Stimulated activated CD8-positive, alpha-beta memory T cell treated with anti-CD3 and anti-CD28 coated beads, Interleukin-15, amount 100 ng/mL, for 1 hour (primary cell): Measurements from ENCODE around the gene ORM2.

Experiments used
- DNase-seq: peaks from one replicate; pipeline ENCODE4 v3.0.0-alpha.2; 2020; ENCODE audit warnings: low read depth

The ORM2 gene

GRCh38 chr9:114294664-114295063 lies 35.0 kb upstream of the ORM2 start:
- DNase-seq, result no peak

- DNase-seq, result no peak
Observed at GRCh38 chr9:114296338-114296737, 33.3 kb upstream of the ORM2 start.

GRCh38 chr9:114299286-114300152 lies 30.1 kb upstream of the ORM2 start:
- no peak for DNase-seq

- no peak for DNase-seq
Observed at GRCh38 chr9:114300153-114300845, 29.4 kb upstream of the ORM2 start.

- DNase-seq, result no peak
Observed at GRCh38 chr9:114300846-114301797, 28.5 kb upstream of the ORM2 start.

GRCh38 chr9:114301798-114302565 lies 27.7 kb upstream of the ORM2 start:
- DNase-seq, result no peak

- no peak for DNase-seq
Observed at GRCh38 chr9:114302727-114303126, 26.9 kb upstream of the ORM2 start.

- DNase-seq, result no peak
Observed at GRCh38 chr9:114303571-114303970, 26.1 kb upstream of the ORM2 start.

- DNase-seq, result no peak
Observed at GRCh38 chr9:114303977-114304376, 25.7 kb upstream of the ORM2 start.

GRCh38 chr9:114304416-114305188 lies 25.1 kb upstream of the ORM2 start:
- no peak for DNase-seq

GRCh38 chr9:114307899-114308267 lies 21.8 kb upstream of the ORM2 start:
- DNase-seq, result no peak

GRCh38 chr9:114308361-114308950 lies 21.2 kb upstream of the ORM2 start:
- no peak for DNase-seq

- DNase-seq, result no peak
Observed at GRCh38 chr9:114309096-114309495, 20.6 kb upstream of the ORM2 start.

- DNase-seq, result no peak
Observed at GRCh38 chr9:114310471-114311450, 18.9 kb upstream of the ORM2 start.

GRCh38 chr9:114311571-114312512 lies 17.8 kb upstream of the ORM2 start:
- no peak for DNase-seq

GRCh38 chr9:114312513-114312875 lies 17.2 kb upstream of the ORM2 start:
- no peak for DNase-seq

GRCh38 chr9:114313186-114313585 lies 16.5 kb upstream of the ORM2 start:
- DNase-seq, result no peak

GRCh38 chr9:114314256-114314867 lies 15.3 kb upstream of the ORM2 start:
- DNase-seq, result no peak
